RWPE2 (cell line): ENCODE data around the gene KCTD1.

ENCODE experiments used
- ATAC-seq: fragments of 200-7000 bp; cut with Tn5 transposase; 3 replicates; pipeline ENCODE4 v1.9.1; 2021; ENCODE audit warnings: low read depth
- DNase-seq: peaks from one replicate; pipeline ENCODE4 v3.0.0-alpha.2; 2020; ENCODE audit warnings: low spot score
- H3K27ac ChIP-seq: fragments of 450-650 bp; 2 replicates; pipeline ENCODE4 v1.5.1; 2017; ENCODE audit warnings: mild to moderate bottlenecking; ENCODE audit not compliant: poor library complexity, severe bottlenecking
- H3K27me3 ChIP-seq: fragments of 250-450 bp; sonication (Bioruptor Pico); 2 replicates; pipeline ENCODE4 v1.5.1; 2021; ENCODE audit warnings: mild to moderate bottlenecking, moderate library complexity; ENCODE audit not compliant: insufficient read depth, poor library complexity, severe bottlenecking
- H3K36me3 ChIP-seq: fragments of 250-450 bp; sonication (Bioruptor Pico); 2 replicates; pipeline ENCODE4 v1.5.1; 2020; ENCODE audit warnings: low read depth, mild to moderate bottlenecking, moderate library complexity
- H3K4me1 ChIP-seq: fragments of 250-450 bp; sonication (Bioruptor Pico); 2 replicates; pipeline ENCODE4 v1.5.1; 2021; ENCODE audit warnings: mild to moderate bottlenecking, moderate library complexity; ENCODE audit not compliant: insufficient read depth, poor library complexity, severe bottlenecking
- H3K4me3 ChIP-seq: fragments of 250-450 bp; sonication (Bioruptor Pico); 2 replicates; pipeline ENCODE4 v1.5.1; 2021; ENCODE audit warnings: mild to moderate bottlenecking, moderate library complexity; ENCODE audit not compliant: severe bottlenecking
- H3K9me3 ChIP-seq: fragments of 250-450 bp; sonication (Bioruptor Pico); 2 replicates; pipeline ENCODE4 v1.5.1; 2021; ENCODE audit warnings: mild to moderate bottlenecking, moderate library complexity; ENCODE audit not compliant: severe bottlenecking
- TF ChIP-seq, protein P1 (sequence below): fragments of 450-650 bp; IDR thresholded peaks from one replicate; pipeline ENCODE4 v1.5.1; 2017; ENCODE audit warnings: mild to moderate bottlenecking, moderate library complexity; ENCODE audit not compliant: poor library complexity, severe bottlenecking

The KCTD1 gene

DNA sequence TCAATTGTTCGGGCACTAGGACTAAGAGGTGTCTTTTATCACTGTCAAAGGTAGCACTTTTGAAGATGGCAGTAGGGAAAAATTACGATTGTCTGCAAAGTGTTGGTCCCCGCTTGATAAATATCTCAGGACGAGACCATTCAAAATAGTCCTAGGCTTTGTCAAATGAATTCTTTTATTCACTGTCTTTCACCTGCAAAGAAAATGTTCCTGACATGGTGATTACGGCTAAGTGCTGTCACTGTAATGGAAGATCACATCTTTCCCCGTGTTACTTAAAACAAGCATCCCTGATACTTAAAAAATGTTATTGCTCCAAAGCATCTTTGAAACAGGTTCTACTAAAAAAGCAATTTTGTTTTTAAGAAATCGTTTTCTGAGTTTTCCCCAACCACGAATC lies 71.7 kb downstream of the KCTD1 start:
- no peak overlapping the region for H3K4me3 ChIP-seq
- H3K4me1 ChIP-seq, result peaks cover 44% of the 10 kb centered on the region
- H3K36me3 ChIP-seq, result peaks cover 45% of the 10 kb centered on the region
- TF ChIP-seq, protein P1, sequence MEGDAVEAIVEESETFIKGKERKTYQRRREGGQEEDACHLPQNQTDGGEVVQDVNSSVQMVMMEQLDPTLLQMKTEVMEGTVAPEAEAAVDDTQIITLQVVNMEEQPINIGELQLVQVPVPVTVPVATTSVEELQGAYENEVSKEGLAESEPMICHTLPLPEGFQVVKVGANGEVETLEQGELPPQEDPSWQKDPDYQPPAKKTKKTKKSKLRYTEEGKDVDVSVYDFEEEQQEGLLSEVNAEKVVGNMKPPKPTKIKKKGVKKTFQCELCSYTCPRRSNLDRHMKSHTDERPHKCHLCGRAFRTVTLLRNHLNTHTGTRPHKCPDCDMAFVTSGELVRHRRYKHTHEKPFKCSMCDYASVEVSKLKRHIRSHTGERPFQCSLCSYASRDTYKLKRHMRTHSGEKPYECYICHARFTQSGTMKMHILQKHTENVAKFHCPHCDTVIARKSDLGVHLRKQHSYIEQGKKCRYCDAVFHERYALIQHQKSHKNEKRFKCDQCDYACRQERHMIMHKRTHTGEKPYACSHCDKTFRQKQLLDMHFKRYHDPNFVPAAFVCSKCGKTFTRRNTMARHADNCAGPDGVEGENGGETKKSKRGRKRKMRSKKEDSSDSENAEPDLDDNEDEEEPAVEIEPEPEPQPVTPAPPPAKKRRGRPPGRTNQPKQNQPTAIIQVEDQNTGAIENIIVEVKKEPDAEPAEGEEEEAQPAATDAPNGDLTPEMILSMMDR, result no peak
- H3K9me3 ChIP-seq, result no peaks in the 10 kb centered on the region
- DNase-seq, result no peak
- no peak overlapping the region for H3K27ac ChIP-seq
- no peak for ATAC-seq
- no peaks in the 10 kb centered on the region for H3K27me3 ChIP-seq

DNA sequence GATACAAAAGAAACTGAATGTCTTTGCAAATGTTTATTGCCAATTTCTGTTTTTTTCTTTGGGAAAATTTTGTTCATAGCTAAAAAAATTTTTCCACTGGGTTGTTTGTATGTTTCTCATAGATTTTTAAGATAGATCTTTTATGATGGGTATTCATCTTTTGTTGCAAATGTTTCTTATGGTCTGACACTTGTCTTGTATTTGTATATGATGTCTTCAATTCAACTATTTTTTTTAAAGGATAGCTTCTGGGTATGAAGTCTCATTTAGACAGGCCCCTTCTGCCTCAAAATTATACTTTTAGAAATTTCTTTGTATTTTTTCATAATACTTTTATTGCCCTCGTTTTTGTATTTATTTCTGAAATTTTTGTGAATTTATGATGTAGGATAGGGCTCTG lies 73.8 kb downstream of the KCTD1 start:
- no peaks in the 10 kb centered on the region for H3K9me3 ChIP-seq
- no peak for DNase-seq
- H3K36me3 ChIP-seq, result peaks cover 52% of the 10 kb centered on the region
- no peak overlapping the region for H3K27ac ChIP-seq
- no peaks in the 10 kb centered on the region for H3K27me3 ChIP-seq
- H3K4me1 ChIP-seq, result peaks cover 24% of the 10 kb centered on the region
- H3K4me3 ChIP-seq, result no peak overlapping the region
- TF ChIP-seq, protein P1, result no peak
- no peak for ATAC-seq

DNA sequence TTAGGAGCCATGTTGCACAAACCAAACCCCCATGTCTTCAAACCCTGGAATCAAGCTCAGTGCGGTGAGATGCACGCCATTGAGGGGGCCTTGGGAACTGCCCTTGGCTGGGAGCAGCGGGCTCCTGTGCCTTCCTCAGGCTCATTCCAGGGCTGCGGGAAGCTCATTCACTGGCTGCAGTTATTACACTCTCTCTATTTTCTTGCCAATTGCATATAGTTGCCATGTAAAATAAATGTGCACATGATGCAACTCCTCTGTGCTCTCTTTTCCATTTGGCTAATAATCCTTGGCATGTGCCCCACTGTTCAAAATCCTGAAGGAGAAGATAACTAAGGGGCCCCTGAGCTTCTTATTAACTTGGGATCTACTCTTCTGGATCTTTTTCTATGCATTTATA lies 74.7 kb downstream of the KCTD1 start:
- Histone ChIP-seq H3K4me3 (no peak overlapping the region), H3K27ac (no peak overlapping the region), H3K4me1 (peaks cover 24% of the 10 kb centered on the region), H3K27me3 (no peaks in the 10 kb centered on the region), H3K9me3 (no peaks in the 10 kb centered on the region), H3K36me3 (peaks cover 54% of the 10 kb centered on the region)
- TF ChIP-seq, protein P1, result no peak
- DNase-seq (no peak), ATAC-seq (no peak)

DNA sequence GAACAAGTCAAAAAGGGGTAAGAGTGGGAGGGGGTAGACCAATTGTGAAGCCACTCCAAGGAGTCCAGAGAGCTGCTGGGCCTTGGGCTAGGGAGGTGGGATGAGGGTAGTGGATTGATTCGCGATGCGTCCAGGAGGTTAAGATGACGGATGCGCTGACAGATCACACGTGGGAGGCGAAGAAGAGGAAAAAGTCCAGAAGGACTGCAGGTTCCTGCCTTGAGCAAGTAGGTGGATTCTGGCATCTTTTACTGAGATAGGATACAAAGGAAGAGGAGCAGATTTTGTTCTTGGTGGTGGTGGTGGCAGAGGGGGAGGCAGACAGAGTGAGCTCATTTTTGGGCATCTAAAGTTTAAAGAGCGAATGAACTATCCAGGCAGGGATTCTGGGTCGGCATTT lies 76.5 kb downstream of the KCTD1 start:
- no peaks in the 10 kb centered on the region for H3K27me3 ChIP-seq
- no peak for ATAC-seq
- TF ChIP-seq, protein P1, result no peak
- H3K36me3 ChIP-seq, result peaks cover 52% of the 10 kb centered on the region
- H3K4me1 ChIP-seq, result peaks cover 8% of the 10 kb centered on the region
- peak overlapping the region; percentile 11 for H3K27ac ChIP-seq
- no peak for DNase-seq
- H3K4me3 ChIP-seq, result no peak overlapping the region
- no peaks in the 10 kb centered on the region for H3K9me3 ChIP-seq

DNA sequence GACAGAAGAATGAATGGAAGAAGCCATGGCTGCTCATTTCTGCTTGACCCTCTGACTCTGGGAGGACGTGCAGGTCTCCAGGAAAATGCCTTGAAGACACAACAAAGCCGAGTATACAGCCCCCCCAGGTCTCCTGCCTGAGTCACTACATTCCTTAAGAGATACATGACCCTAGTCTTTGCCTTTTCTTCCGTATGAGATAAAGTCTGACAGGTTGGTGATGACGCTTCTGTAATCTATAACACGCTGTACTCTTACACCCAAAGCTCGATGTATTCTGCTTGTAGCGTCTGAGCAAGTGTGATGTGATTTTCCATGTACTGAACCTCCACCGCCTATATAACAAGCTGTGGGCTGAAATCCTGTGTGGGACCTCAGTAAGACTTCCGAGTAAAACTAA lies 77.3 kb downstream of the KCTD1 start:
- H3K4me3 ChIP-seq, result no peak overlapping the region
- H3K27me3 ChIP-seq, result no peaks in the 10 kb centered on the region
- H3K27ac ChIP-seq, result peak overlapping the region; percentile 11
- H3K4me1 ChIP-seq, result peaks cover 8% of the 10 kb centered on the region
- TF ChIP-seq, protein P1, result no peak
- no peaks in the 10 kb centered on the region for H3K9me3 ChIP-seq
- peaks cover 44% of the 10 kb centered on the region for H3K36me3 ChIP-seq
- DNase-seq (no peak), ATAC-seq (peak; percentile 46; the same call in 1 of the 3 replicates)
